ENCODE measurements around the gene MRC2.

The MRC2 gene

GRCh38 chr17:62719586-62719985, 92.1 kb downstream of the MRC2 start:
- no peak for TF ChIP-seq CTCF (conservative IDR thresholded peaks at IDR 0.05; ENCODE audit: control insufficient read depth, insufficient read depth, low read depth, low read length)
- H3K4me3 ChIP-seq (ENCODE audit: control insufficient read depth, low read depth, low read length): no peak overlapping the region
- no peak for DNase-seq (ENCODE audit: low read depth)

GRCh38 chr17:62720126-62720850, 92.8 kb downstream of the MRC2 start:
- no peak overlapping the region for H3K4me3 ChIP-seq (ENCODE audit: control insufficient read depth, low read depth, low read length)
- DNase-seq (ENCODE audit: low read depth): no peak
- TF ChIP-seq CTCF (conservative IDR thresholded peaks at IDR 0.05; ENCODE audit: control insufficient read depth, insufficient read depth, low read depth, low read length): peak; percentile 30

GRCh38 chr17:62722625-62723024, 95.2 kb downstream of the MRC2 start:
- no peak for TF ChIP-seq CTCF (conservative IDR thresholded peaks at IDR 0.05; ENCODE audit: control insufficient read depth, insufficient read depth, low read depth, low read length)
- no peak for DNase-seq (ENCODE audit: low read depth)
- no peak overlapping the region for H3K4me3 ChIP-seq (ENCODE audit: control insufficient read depth, low read depth, low read length)

GRCh38 chr17:62723842-62724241, 96.4 kb downstream of the MRC2 start:
- TF ChIP-seq CTCF (conservative IDR thresholded peaks at IDR 0.05; ENCODE audit: control insufficient read depth, insufficient read depth, low read depth, low read length): no peak
- H3K4me3 ChIP-seq (ENCODE audit: control insufficient read depth, low read depth, low read length): no peak overlapping the region
- DNase-seq (ENCODE audit: low read depth): no peak

GRCh38 chr17:62724398-62725146, 97.1 kb downstream of the MRC2 start:
- no peak for DNase-seq (ENCODE audit: low read depth)
- no peak for TF ChIP-seq CTCF (conservative IDR thresholded peaks at IDR 0.05; ENCODE audit: control insufficient read depth, insufficient read depth, low read depth, low read length)
- no peak overlapping the region for H3K4me3 ChIP-seq (ENCODE audit: control insufficient read depth, low read depth, low read length)

- no peak for TF ChIP-seq CTCF (conservative IDR thresholded peaks at IDR 0.05; ENCODE audit: control insufficient read depth, insufficient read depth, low read depth, low read length)
- no peak overlapping the region for H3K4me3 ChIP-seq (ENCODE audit: control insufficient read depth, low read depth, low read length)
These were observed 98.3 kb downstream of the MRC2 start for GRCh38 chr17:62725791-62726249.

More at GRCh38 chr17:62725791-62726249, 98.3 kb downstream of the MRC2 start:
- no peak for DNase-seq (ENCODE audit: low read depth)

Data from fibroblast of mammary gland (primary cell).